IMR-90 (cell line): ENCODE measurements around the gene DMD. TPM values are rescaled to one million over a fixed set of nuclear protein-coding genes. Genes with fewer than 3 reads are reported as not detected.

Source experiments
- ATAC-seq: fragments of 200-7000 bp; cut with Tn5 transposase; 2 replicates; pipeline ENCODE4 v1.9.1; 2020; ENCODE audit warnings: low read depth, mild to moderate bottlenecking, moderate library complexity
- BruUV-seq: library from RNA; stranded (reverse); fragments of 400-500 nt; replicated peaks from 2 replicates; lab custom pipeline; 2021; lab: Mats Ljungman, UMichigan
- CTCF ChIA-PET: fragments of 300-600 bp; formaldehyde crosslinking; extraction: SDS; loops from one replicate; lab custom pipeline; 2021; ENCODE audit warnings: antibody characterized with exemption; lab: Yijun Ruan, JAX
- POLR2A ChIA-PET: fragments of 300-600 bp; sonication (Branson Sonifier 250); formaldehyde crosslinking; loops from one replicate; lab custom pipeline; 2022; ENCODE audit warnings: antibody characterized with exemption; ENCODE audit not compliant: unreplicated experiment; lab: Charles Lee
- DNase-seq: peaks from one replicate; pipeline ENCODE4 v3.0.0; 2013
- H2AFZ ChIP-seq: replicated peaks from 2 replicates; pipeline ENCODE3; 2013; ENCODE audit warnings: low read length, mild to moderate bottlenecking; ENCODE audit not compliant: poor library complexity
- H2AK5ac ChIP-seq: 2 replicates; pipeline ENCODE4 v1.6.1; 2013; ENCODE audit warnings: low read depth, low read length, inconsistent platforms
- H2AK9ac ChIP-seq: replicated peaks from 2 replicates; pipeline ENCODE3; 2013; ENCODE audit warnings: mild to moderate bottlenecking, low read depth, low read length, moderate library complexity; ENCODE audit not compliant: poor library complexity
- H2BK120ac ChIP-seq: 2 replicates; pipeline ENCODE4 v1.6.1; 2013; ENCODE audit warnings: low read depth, low read length, inconsistent platforms
- H2BK15ac ChIP-seq: 3 replicates; pipeline ENCODE4 v1.6.1; 2013; ENCODE audit warnings: low read depth, low read length, inconsistent platforms
- H2BK20ac ChIP-seq: 2 replicates; pipeline ENCODE4 v1.6.1; 2013; ENCODE audit warnings: low read depth, mild to moderate bottlenecking, inconsistent platforms, low read length, moderate library complexity
- H2BK5ac ChIP-seq: 2 replicates; pipeline ENCODE4 v1.6.1; 2013; ENCODE audit warnings: mild to moderate bottlenecking, low read depth, low read length, inconsistent platforms; ENCODE audit not compliant: poor library complexity, severe bottlenecking
- H3K14ac ChIP-seq: replicated peaks from 2 replicates; pipeline ENCODE4 v1.6.1; 2013; ENCODE audit warnings: low read depth, low read length, inconsistent platforms
- H3K18ac ChIP-seq: 2 replicates; pipeline ENCODE4 v1.6.1; 2013; ENCODE audit warnings: low read depth, low read length, control low read depth
- H3K23ac ChIP-seq: 2 replicates; pipeline ENCODE4 v1.6.1; 2013; ENCODE audit warnings: low read depth, low read length, inconsistent platforms
- H3K27ac ChIP-seq: 2 replicates; pipeline ENCODE4 v1.5.1; 2013; ENCODE audit warnings: mild to moderate bottlenecking, control low read depth, low read length; ENCODE audit not compliant: insufficient read depth
- H3K27me3 ChIP-seq: 2 replicates; pipeline ENCODE4 v1.6.1; 2013; ENCODE audit warnings: low read length; ENCODE audit not compliant: control insufficient read depth, insufficient read depth
- H3K36me3 ChIP-seq: 2 replicates; pipeline ENCODE4 v1.6.1; 2013; ENCODE audit warnings: low read length, mixed read lengths; ENCODE audit not compliant: control insufficient read depth, insufficient read depth
- H3K4ac ChIP-seq: 2 replicates; pipeline ENCODE4 v1.6.1; 2013; ENCODE audit warnings: low read depth, low read length, inconsistent platforms
- H3K4me1 ChIP-seq: 2 replicates; pipeline ENCODE4 v1.6.1; 2013; ENCODE audit warnings: low read length, mixed read lengths; ENCODE audit not compliant: control insufficient read depth, insufficient read depth
- H3K4me2 ChIP-seq: 2 replicates; pipeline ENCODE4 v1.6.1; 2013; ENCODE audit warnings: low read depth, mild to moderate bottlenecking, control low read depth, low read length, moderate library complexity
- H3K4me3 ChIP-seq: 2 replicates; pipeline ENCODE4 v1.5.1; 2013; ENCODE audit warnings: low read depth, mild to moderate bottlenecking, control low read depth, low read length, moderate library complexity; ENCODE audit not compliant: insufficient read depth
- H3K56ac ChIP-seq: 2 replicates; pipeline ENCODE4 v1.6.1; 2013; ENCODE audit warnings: low read length, inconsistent platforms; ENCODE audit not compliant: insufficient read depth; ENCODE audit errors: extremely low read depth
- H3K79me1 ChIP-seq, 2 experiments: 2 replicates each; pipeline ENCODE4 v1.6.1; 2013; ENCODE audit warnings: low read length in 2 of 2, inconsistent platforms in 1 of 2, low read depth in 1 of 2
- H3K9ac ChIP-seq: 2 replicates; pipeline ENCODE4 v1.6.1; 2013; ENCODE audit warnings: low read depth, low read length, control low read depth
- H3K9me1 ChIP-seq: 2 replicates; pipeline ENCODE4 v1.6.1; 2013; ENCODE audit warnings: low read length, inconsistent platforms; ENCODE audit not compliant: insufficient read depth
- H3K9me3 ChIP-seq: 2 replicates; pipeline ENCODE4 v1.6.1; 2013; ENCODE audit warnings: low read length; ENCODE audit not compliant: control insufficient read depth, insufficient read depth
- H4K20me1 ChIP-seq: 2 replicates; pipeline ENCODE4 v1.6.1; 2013; ENCODE audit warnings: low read length, inconsistent platforms; ENCODE audit not compliant: insufficient read depth
- H4K5ac ChIP-seq: 2 replicates; pipeline ENCODE4 v1.6.1; 2013; ENCODE audit warnings: mild to moderate bottlenecking, low read depth, low read length, control low read depth
- H4K8ac ChIP-seq, 2 experiments: 2 replicates each; pipeline ENCODE4 v1.6.1; 2013; ENCODE audit warnings: low read depth in 2 of 2, low read length in 2 of 2, control low read depth in 1 of 2, inconsistent platforms in 1 of 2
- H4K91ac ChIP-seq: 2 replicates; pipeline ENCODE4 v1.6.1; 2013; ENCODE audit warnings: low read depth, low read length, inconsistent platforms; ENCODE audit not compliant: insufficient read depth
- BHLHE40 ChIP-seq: fragments of 150-350 bp; IDR thresholded peaks from 2 replicates; pipeline ENCODE4 v1.6.1; 2016; ENCODE audit warnings: mild to moderate bottlenecking, low read depth, low read length
- CEBPB ChIP-seq: IDR thresholded peaks from 2 replicates; pipeline ENCODE4 v1.6.1; 2012; ENCODE audit warnings: low read depth, low read length, improper control_type of control experiment
- CHD1 ChIP-seq: IDR thresholded peaks from 2 replicates; pipeline ENCODE4 v1.6.1; 2012; ENCODE audit warnings: low read depth, low read length, improper control_type of control experiment
- FOS ChIP-seq: fragments of 150-350 bp; IDR thresholded peaks from 2 replicates; pipeline ENCODE4 v1.6.1; 2016; ENCODE audit warnings: low read depth, low read length
- MAFK ChIP-seq: IDR thresholded peaks from 2 replicates; pipeline ENCODE4 v1.6.1; 2012; ENCODE audit warnings: low read depth, low read length, improper control_type of control experiment
- MXI1 ChIP-seq: IDR thresholded peaks from 2 replicates; pipeline ENCODE4 v1.6.1; 2012; ENCODE audit warnings: low read depth, mild to moderate bottlenecking, low read length, moderate library complexity, borderline replicate concordance
- NFE2L2 ChIP-seq: fragments of 150-350 bp; IDR thresholded peaks from 2 replicates; pipeline ENCODE4 v1.6.1; 2016; ENCODE audit warnings: low read depth, mild to moderate bottlenecking, low read length
- POLR2A ChIP-seq: IDR thresholded peaks from 2 replicates; pipeline ENCODE4 v1.6.1; 2012; ENCODE audit warnings: mild to moderate bottlenecking, low read depth, low read length
- RCOR1 ChIP-seq: IDR thresholded peaks from 2 replicates; pipeline ENCODE4 v1.6.1; 2012; ENCODE audit warnings: mild to moderate bottlenecking, low read length, improper control_type of control experiment; ENCODE audit not compliant: insufficient replicate concordance
- RFX5 ChIP-seq: IDR thresholded peaks from 2 replicates; pipeline ENCODE4 v1.8.0; 2012; ENCODE audit warnings: low read depth, mild to moderate bottlenecking, low read length, moderate library complexity
- SMC3 ChIP-seq: fragments of 150-350 bp; IDR thresholded peaks from 2 replicates; pipeline ENCODE4 v1.6.1; 2016; ENCODE audit warnings: low read depth, mild to moderate bottlenecking, antibody characterized with exemption, low read length, moderate library complexity
- WGBS, 2 experiments: methylation state at CpG; one replicate each; pipeline versions ENCODE4 v1.1.5 to v1.1.7; 2013; ENCODE audit warnings: missing lambda C conversion rate in 2 of 2; ENCODE audit not compliant: insufficient read length in 1 of 2; ENCODE audit errors: extremely low coverage in 2 of 2; 5-methylcytosine and 5-hydroxymethylcytosine counted together
- dilution Hi-C: fragments of 300-500 bp; cut with HindIII; formaldehyde crosslinking; loops from one replicate; pipeline ENCODE4 v1.14.3; 2018; ENCODE audit warnings: low sequenced_read_pairs; ENCODE audit not compliant: unreplicated experiment
- in situ Hi-C: fragments of 300-500 bp; cut with MboI; formaldehyde crosslinking; loops from 3 replicates; pipeline ENCODE4 v1.14.3; 2019; ENCODE audit warnings: low sequenced_read_pairs, inconsistent platforms, mixed read lengths
- intact Hi-C: fragments of 100-400 bp; cut with micrococcal nuclease; formaldehyde crosslinking; loops from 2 replicates; pipeline ENCODE4 v1.10.0; 2022
- polyA plus RNA-seq, 3 experiments: library from polyadenylated mRNA; depleted of rRNA; stranded (reverse); fragments of >200 nt; gene quantifications; 2 replicates each; pipeline ENCODE4 v1.2.3, GENCODE V29; 2012; ENCODE audit warnings: low replicate concordance in 1 of 3
- total RNA-seq: library from RNA; depleted of rRNA; stranded (reverse); fragments of >200 nt; gene quantifications from 2 replicates; pipeline ENCODE4 v1.2.3, GENCODE V29; 2012
- TF ChIP-seq, protein P1 (sequence below): fragments of 150-350 bp; IDR thresholded peaks from 2 replicates; pipeline ENCODE4 v1.6.1; 2016; ENCODE audit warnings: low read depth, mild to moderate bottlenecking, low read length, moderate library complexity, borderline replicate concordance

The DMD gene
- total and polyA plus RNA-seq, 2 of the 4 experiments (the other 2 are of a cell fraction) = 6.6 to 11.8 TPM

DNA sequence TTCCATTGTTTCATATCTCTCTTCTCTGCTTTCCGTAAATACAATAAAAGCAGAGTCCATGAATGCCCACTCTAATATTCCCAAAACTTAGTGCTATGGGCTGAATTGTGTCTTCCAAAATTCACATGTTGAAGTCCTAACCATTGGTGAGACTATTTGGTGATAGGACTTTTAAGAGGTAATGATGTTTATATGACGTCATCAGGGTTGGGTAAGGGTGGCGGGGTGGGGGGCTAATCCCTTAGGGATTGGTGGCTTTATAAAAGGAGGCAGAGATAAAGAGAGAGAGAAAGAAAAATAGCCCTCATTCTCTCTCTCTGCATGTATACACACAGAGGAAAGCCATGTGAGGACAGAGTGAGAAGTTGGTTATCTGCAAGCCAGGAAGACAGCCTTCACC is 722.2 kb downstream of the DMD start:
- no peak overlapping the region for H4K5ac ChIP-seq
- POLR2A ChIA-PET = no interaction called here
- H3K56ac ChIP-seq = no peak overlapping the region
- WGBS, 2 experiments = no CpG with 5 or more reads among the region's 3 CpGs
- H2BK20ac ChIP-seq = no peak overlapping the region
- no peaks in the 10 kb centered on the region for H3K27me3 ChIP-seq
- H3K4me3 ChIP-seq = no peak overlapping the region
- ATAC-seq = no peak
- no peak overlapping the region for H3K9ac ChIP-seq
- dilution Hi-C loops = no loop called here
- no TSS peak for BruUV-seq
- no peak overlapping the region for H3K14ac ChIP-seq
- H3K79me1 ChIP-seq = no peaks in the 10 kb centered on the region
- no peak overlapping the region for H3K4ac ChIP-seq
- in situ Hi-C loops = no loop called here
- no peak for DNase-seq
- no peak overlapping the region for H4K8ac ChIP-seq
- H2AK5ac ChIP-seq = no peak overlapping the region
- no peak overlapping the region for H3K27ac ChIP-seq
- H3K23ac ChIP-seq = no peak overlapping the region
- no peak overlapping the region for H3K18ac ChIP-seq
- TF ChIP-seq, protein P1, sequence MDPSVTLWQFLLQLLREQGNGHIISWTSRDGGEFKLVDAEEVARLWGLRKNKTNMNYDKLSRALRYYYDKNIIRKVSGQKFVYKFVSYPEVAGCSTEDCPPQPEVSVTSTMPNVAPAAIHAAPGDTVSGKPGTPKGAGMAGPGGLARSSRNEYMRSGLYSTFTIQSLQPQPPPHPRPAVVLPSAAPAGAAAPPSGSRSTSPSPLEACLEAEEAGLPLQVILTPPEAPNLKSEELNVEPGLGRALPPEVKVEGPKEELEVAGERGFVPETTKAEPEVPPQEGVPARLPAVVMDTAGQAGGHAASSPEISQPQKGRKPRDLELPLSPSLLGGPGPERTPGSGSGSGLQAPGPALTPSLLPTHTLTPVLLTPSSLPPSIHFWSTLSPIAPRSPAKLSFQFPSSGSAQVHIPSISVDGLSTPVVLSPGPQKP = no peak
- TF ChIP-seq MXI1 (no peak), POLR2A (no peak), NFE2L2 (no peak), CHD1 (no peak), MAFK (no peak), BHLHE40 (no peak), RFX5 (no peak), RCOR1 (no peak), SMC3 (no peak), FOS (no peak), CEBPB (no peak)
- no peaks in the 10 kb centered on the region for H3K9me1 ChIP-seq
- CTCF ChIA-PET = no interaction called here
- no peak overlapping the region for H2AFZ ChIP-seq
- H3K36me3 ChIP-seq = no peaks in the 10 kb centered on the region
- no peak overlapping the region for H2BK15ac ChIP-seq
- no peak overlapping the region for H2BK120ac ChIP-seq
- intact Hi-C loops = no loop called here
- H3K4me1 ChIP-seq = no peaks in the 10 kb centered on the region
- no peaks in the 10 kb centered on the region for H4K20me1 ChIP-seq
- H2BK5ac ChIP-seq = no peak overlapping the region
- H2AK9ac ChIP-seq = no peak overlapping the region
- no peak overlapping the region for H4K91ac ChIP-seq
- no peaks in the 10 kb centered on the region for H3K9me3 ChIP-seq
- H3K4me2 ChIP-seq = no peak overlapping the region
